Breast epithelium (tissue), 4 donors: ENCODE data around the gene HSD17B14. TPM values are rescaled to one million over a fixed set of nuclear protein-coding genes. Genes with fewer than 3 reads are reported as not detected.
"Not testable (repeated sequence)": the region's sequence is repeated elsewhere in the genome, so short reads cannot be mapped to it uniquely, and the experiment has no call there.

Source experiments
- DNase-seq, 2 donors: peaks; one replicate each; pipeline ENCODE4 v3.0.0-alpha.2; 2019; ENCODE audit warnings: low spot score in 2 of 2
- H3K27ac ChIP-seq, 2 donors: fragments of 200-600 bp; sonication (generic) in 1 of 2; one replicate each; pipeline ENCODE4 v1.5.1; 2016 to 2019; ENCODE audit warnings: mild to moderate bottlenecking in 1 of 2
- H3K27me3 ChIP-seq, 2 donors: fragments of 200-600 bp; sonication (generic) in 1 of 2; one replicate each; pipeline versions ENCODE4 v1.5.1 to v1.6.0; 2017 to 2019; ENCODE audit warnings: control low read depth in 1 of 2, mild to moderate bottlenecking in 1 of 2
- H3K36me3 ChIP-seq: fragments of 200-600 bp; one replicate; pipeline ENCODE4 v1.5.1; 2019
- H3K4me1 ChIP-seq, 2 donors: fragments of 200-600 bp; sonication (generic); one replicate each; pipeline ENCODE4 v1.5.1; 2016 to 2019; ENCODE audit warnings: control low read depth in 1 of 2
- H3K4me3 ChIP-seq, 3 donors: fragments of 200-600 bp; sonication (generic); 1 replicate in 2 of 3; 2 replicates in 1 of 3; pipeline ENCODE4 v1.5.1; 2016 to 2019; ENCODE audit warnings: mild to moderate bottlenecking in 3 of 3, moderate library complexity in 2 of 3
- H3K9me3 ChIP-seq, 2 donors: fragments of 200-600 bp; sonication (generic) in 1 of 2; one replicate each; pipeline ENCODE4 v1.5.1; 2016 to 2019; ENCODE audit warnings: control low read depth in 1 of 2
- POLR2A ChIP-seq: fragments of 450-650 bp; IDR thresholded peaks from one replicate; pipeline ENCODE4 v1.6.1; 2016; ENCODE audit warnings: antibody characterized with exemption, mild to moderate bottlenecking, moderate library complexity
- POLR2AphosphoS5 ChIP-seq, 3 donors: sonication (generic); formaldehyde crosslinking; IDR thresholded peaks; one replicate each; pipeline ENCODE4 v1.6.1; 2017; ENCODE audit warnings: antibody characterized with exemption in 3 of 3
- intact Hi-C: fragments of 100-400 bp; cut with DNase I; formaldehyde crosslinking; loops from one replicate; pipeline ENCODE4 v1.15.1; 2023; ENCODE audit warnings: low total_unique reads
- total RNA-seq, 3 donors: library from RNA; depleted of rRNA; stranded (reverse); fragments of >200 nt; gene quantifications; one replicate each; pipeline ENCODE4 v1.1.0, GENCODE V29; 2016
- TF ChIP-seq, protein P1 (sequence below), 3 donors: fragments of 450-650 bp; IDR thresholded peaks; one replicate each; pipeline ENCODE4 v1.5.1; 2016 to 2017; ENCODE audit warnings: antibody characterized with exemption in 3 of 3, mild to moderate bottlenecking in 3 of 3, moderate library complexity in 3 of 3

Gene HSD17B14
- total RNA-seq, 3 donors from 2014 or later: 13.1 to 18.6 (median 14.6) TPM

DNA sequence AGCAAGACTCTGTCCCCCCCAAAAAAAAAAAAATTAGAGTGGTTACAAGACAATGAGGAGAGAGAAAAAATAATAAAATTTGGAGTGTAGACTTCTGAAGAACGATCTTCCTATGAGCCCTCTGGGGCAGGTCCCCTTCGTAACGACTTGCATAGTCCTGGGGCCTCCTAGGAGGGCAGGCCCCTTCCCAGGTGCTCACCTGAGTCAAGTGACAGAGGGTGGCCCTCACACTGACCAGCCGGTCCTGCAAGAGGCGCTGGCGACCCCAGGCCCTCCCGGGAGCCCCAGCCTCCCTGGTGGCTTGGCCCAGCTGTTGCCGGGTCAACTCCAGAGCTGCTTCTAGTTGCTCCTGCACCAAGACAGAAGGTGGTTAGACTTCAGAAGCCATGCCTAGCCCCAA lies 17.2 kb upstream of the HSD17B14 start:
- Histone ChIP-seq H3K4me1 (no peaks in the 10 kb centered on the region), H3K9me3 (no peaks in the 10 kb centered on the region), H3K27me3 (no peaks in the 10 kb centered on the region), H3K4me3 (no peak overlapping the region), H3K36me3 (no peaks in the 10 kb centered on the region), H3K27ac (no peak overlapping the region)
- no peak for DNase-seq
- TF ChIP-seq, protein P1, sequence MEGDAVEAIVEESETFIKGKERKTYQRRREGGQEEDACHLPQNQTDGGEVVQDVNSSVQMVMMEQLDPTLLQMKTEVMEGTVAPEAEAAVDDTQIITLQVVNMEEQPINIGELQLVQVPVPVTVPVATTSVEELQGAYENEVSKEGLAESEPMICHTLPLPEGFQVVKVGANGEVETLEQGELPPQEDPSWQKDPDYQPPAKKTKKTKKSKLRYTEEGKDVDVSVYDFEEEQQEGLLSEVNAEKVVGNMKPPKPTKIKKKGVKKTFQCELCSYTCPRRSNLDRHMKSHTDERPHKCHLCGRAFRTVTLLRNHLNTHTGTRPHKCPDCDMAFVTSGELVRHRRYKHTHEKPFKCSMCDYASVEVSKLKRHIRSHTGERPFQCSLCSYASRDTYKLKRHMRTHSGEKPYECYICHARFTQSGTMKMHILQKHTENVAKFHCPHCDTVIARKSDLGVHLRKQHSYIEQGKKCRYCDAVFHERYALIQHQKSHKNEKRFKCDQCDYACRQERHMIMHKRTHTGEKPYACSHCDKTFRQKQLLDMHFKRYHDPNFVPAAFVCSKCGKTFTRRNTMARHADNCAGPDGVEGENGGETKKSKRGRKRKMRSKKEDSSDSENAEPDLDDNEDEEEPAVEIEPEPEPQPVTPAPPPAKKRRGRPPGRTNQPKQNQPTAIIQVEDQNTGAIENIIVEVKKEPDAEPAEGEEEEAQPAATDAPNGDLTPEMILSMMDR (IDR thresholded peaks at IDR 0.05): no peak
- no peak for TF ChIP-seq POLR2A
- no peak for TF ChIP-seq POLR2AphosphoS5 (IDR thresholded peaks at IDR 0.05)
- intact Hi-C loops: no loop called here

DNA sequence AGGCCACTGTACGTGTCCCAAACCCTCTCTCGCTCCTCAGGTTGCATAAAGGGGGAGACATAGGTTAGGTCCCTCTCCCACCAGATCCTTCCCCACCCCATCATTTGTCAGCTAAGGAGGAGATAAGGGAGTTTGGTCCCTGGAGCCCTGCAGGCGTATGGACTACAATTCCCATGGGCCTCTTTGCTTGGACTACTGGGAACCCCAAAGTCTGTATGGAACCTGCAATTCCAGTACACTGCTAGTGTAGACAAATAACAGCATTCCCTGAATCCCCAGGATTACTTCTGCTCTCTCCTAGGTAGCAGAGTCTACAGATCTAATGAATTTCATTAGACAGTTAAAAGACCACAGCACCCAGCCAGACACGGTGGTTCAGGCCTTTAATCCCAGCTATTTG lies 16.0 kb upstream of the HSD17B14 start:
- no peaks in the 10 kb centered on the region for H3K4me1 ChIP-seq

DNA sequence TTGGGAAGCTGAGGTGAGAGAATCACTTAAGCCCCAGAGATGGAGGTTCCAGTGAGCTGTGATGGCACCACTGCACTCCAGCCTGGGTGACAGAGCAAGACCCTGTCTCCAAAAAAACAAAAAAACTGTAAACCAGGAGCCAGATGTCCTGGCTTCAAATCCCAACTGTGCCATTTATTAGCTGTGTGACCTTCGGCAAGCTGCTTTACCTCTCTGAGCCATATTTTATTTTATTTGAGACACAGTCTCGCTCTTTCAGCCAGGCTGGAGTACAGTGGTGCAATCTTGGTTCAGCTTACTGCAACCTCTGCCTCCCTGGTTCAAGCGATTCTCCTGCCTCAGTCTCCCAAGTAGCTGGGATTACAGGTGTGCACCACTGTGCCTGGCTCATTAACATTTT lies 10.4 kb upstream of the HSD17B14 start:
- H3K36me3 ChIP-seq, H3K27ac ChIP-seq, DNase-seq, intact Hi-C loops, H3K4me3 ChIP-seq, H3K27me3 ChIP-seq, H3K9me3 ChIP-seq, H3K4me1 ChIP-seq: not testable (repeated sequence)

More for the DNA sequence above, 16.0 kb upstream of the HSD17B14 start:
- no peak overlapping the region for H3K27ac ChIP-seq
- intact Hi-C loops: no loop called here
- no peak overlapping the region for H3K4me3 ChIP-seq
- DNase-seq: no peak
- no peaks in the 10 kb centered on the region for H3K27me3 ChIP-seq
- TF ChIP-seq POLR2AphosphoS5 (IDR thresholded peaks at IDR 0.05): no peak
- TF ChIP-seq, protein P1 (IDR thresholded peaks at IDR 0.05): no peak
- no peak for TF ChIP-seq POLR2A
- no peaks in the 10 kb centered on the region for H3K9me3 ChIP-seq
- no peaks in the 10 kb centered on the region for H3K36me3 ChIP-seq

DNA sequence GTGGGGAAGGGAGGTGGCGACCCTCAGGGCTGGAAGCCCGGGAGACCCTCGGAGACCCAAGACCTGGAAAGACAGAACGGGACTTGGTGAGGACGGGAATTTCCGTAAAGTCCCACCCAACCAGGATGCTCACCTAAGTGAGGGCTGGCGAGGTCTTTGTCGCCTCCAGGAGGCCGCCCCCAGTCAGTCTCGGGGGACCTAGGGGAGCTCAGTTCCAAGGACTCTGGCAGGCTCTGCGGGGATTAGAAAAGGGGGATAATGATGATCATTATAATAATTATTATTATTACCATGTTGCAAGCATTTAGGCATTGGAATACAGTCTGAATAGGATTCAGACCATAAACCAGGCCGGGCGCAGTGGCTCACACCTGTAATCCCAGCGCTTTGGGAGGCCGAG lies 9.1 kb upstream of the HSD17B14 start:
- no peaks in the 10 kb centered on the region for H3K4me1 ChIP-seq
- H3K4me3 ChIP-seq: no peak overlapping the region
- no peak overlapping the region for H3K27ac ChIP-seq
- no peak for DNase-seq
- H3K27me3 ChIP-seq: no peaks in the 10 kb centered on the region
- intact Hi-C loops: no loop called here
- no peaks in the 10 kb centered on the region for H3K9me3 ChIP-seq
- H3K36me3 ChIP-seq: no peaks in the 10 kb centered on the region
- TF ChIP-seq POLR2AphosphoS5 (IDR thresholded peaks at IDR 0.05) (no peak), POLR2A (no peak)
- TF ChIP-seq, protein P1 (IDR thresholded peaks at IDR 0.05): no peak

DNA sequence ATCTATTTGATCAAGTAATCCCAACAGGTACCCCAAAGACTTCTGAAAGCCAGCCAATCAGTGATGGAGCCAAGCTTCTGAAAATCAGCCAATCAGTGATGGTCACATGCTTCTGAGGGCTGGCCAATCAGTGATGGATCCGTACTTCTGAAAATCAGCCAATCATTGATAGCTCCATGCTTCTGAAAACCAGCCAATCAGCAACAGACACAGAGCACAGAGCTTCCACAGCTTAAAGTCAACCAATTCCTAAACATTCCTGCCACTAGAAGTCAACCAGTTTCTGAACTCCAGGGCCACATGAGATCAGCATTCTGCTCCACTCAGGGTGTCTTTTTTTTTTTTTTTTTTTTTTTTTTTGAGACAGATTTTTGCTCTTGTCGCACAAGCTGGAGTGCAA lies 8.2 kb upstream of the HSD17B14 start:
- H3K27ac ChIP-seq: no peak overlapping the region
- intact Hi-C loops: no loop called here
- TF ChIP-seq POLR2AphosphoS5 (IDR thresholded peaks at IDR 0.05) (no peak), POLR2A (no peak)
- TF ChIP-seq, protein P1 (IDR thresholded peaks at IDR 0.05): peak in 1 of 3 donors; percentile 15

DNA sequence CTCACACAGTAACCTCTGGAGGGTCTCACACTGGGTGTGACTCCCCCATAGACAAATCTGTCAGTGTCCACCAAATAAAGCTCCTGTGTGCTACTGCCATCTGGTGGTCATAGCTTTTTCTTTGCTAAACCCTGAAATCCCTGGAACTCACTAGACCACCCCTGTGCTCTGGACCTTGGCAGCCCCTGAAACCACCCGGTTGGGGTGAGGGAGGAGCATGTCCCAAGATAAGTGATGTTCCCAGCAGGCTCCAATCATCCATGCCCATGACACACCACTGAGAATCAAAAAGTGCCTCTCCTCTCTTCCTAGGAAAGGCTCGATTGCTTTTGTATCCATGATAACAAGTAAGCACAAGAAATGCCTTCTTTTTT lies 6.5 kb upstream of the HSD17B14 start:
- H3K4me1 ChIP-seq: no peaks in the 10 kb centered on the region
- no peaks in the 10 kb centered on the region for H3K9me3 ChIP-seq
- no peaks in the 10 kb centered on the region for H3K36me3 ChIP-seq
- no peak overlapping the region for H3K27ac ChIP-seq
- TF ChIP-seq POLR2AphosphoS5 (IDR thresholded peaks at IDR 0.05) (no peak), POLR2A (no peak)
- TF ChIP-seq, protein P1 (IDR thresholded peaks at IDR 0.05): peak; percentile 46 to 74 (median 66)
- no peaks in the 10 kb centered on the region for H3K27me3 ChIP-seq
- H3K4me3 ChIP-seq: no peak overlapping the region
- DNase-seq: no peak
- intact Hi-C loops: no loop called here

More for the DNA sequence above, 8.2 kb upstream of the HSD17B14 start:
- Histone ChIP-seq H3K27me3 (no peaks in the 10 kb centered on the region), H3K9me3 (no peaks in the 10 kb centered on the region), H3K4me1 (no peaks in the 10 kb centered on the region), H3K36me3 (no peaks in the 10 kb centered on the region), H3K4me3 (no peak overlapping the region)
- DNase-seq: no peak
